Thoracic aorta (tissue), 2 donors: Measurements from ENCODE around the gene ELAVL4. TPM values are rescaled to one million over a fixed set of nuclear protein-coding genes. Genes with fewer than 3 reads are reported as not detected.
"Not testable (repeated sequence)": the region's sequence is repeated elsewhere in the genome, so short reads cannot be mapped to it uniquely, and the experiment has no call there.

Source experiments
- ATAC-seq: fragments of 150-250 bp; one replicate; pipeline ENCODE4 v1.8.0; 2017; ENCODE audit warnings: low read depth; ENCODE audit not compliant: insufficient number of reproducible peaks, low FRiP score
- DNase-seq: peaks from one replicate; pipeline ENCODE4 v3.0.0-alpha.2; 2020; ENCODE audit warnings: low spot score
- H3K27ac ChIP-seq, 2 donors: fragments of 200-600 bp; sonication (generic); 1 replicate in 1 of 2; 2 replicates in 1 of 2; pipeline ENCODE4 v1.5.1; 2016; ENCODE audit warnings: mild to moderate bottlenecking in 2 of 2, moderate library complexity in 2 of 2
- H3K27me3 ChIP-seq: fragments of 200-600 bp; sonication (generic); replicated peaks from 2 replicates; pipeline ENCODE4 v1.6.0; 2016; ENCODE audit warnings: mild to moderate bottlenecking; ENCODE audit not compliant: insufficient read depth
- H3K36me3 ChIP-seq: fragments of 200-600 bp; sonication (generic); one replicate; pipeline ENCODE4 v1.5.1; 2016
- H3K4me1 ChIP-seq, 2 donors: fragments of 200-600 bp; sonication (generic); 1 replicate in 1 of 2; 2 replicates in 1 of 2; pipeline versions ENCODE4 v1.5.1 to v1.6.0; 2016; ENCODE audit warnings: low read depth in 2 of 2, mild to moderate bottlenecking in 1 of 2; ENCODE audit not compliant: control insufficient read depth in 1 of 2
- H3K4me3 ChIP-seq: fragments of 200-600 bp; sonication (generic); 2 replicates; pipeline ENCODE4 v1.5.1; 2016; ENCODE audit warnings: mild to moderate bottlenecking
- H3K9me3 ChIP-seq: fragments of 200-600 bp; sonication (generic); 2 replicates; pipeline ENCODE4 v1.5.1; 2016
- total RNA-seq, 2 donors: library from RNA; depleted of rRNA; stranded (reverse); fragments of >200 nt; gene quantifications; one replicate each; pipeline versions ENCODE4 v1.1.0 to v1.2.3, GENCODE V29; 2016
- TF ChIP-seq, protein P1 (sequence below): fragments of 200-600 bp; sonication (generic); IDR thresholded peaks from one replicate; pipeline ENCODE4 v1.5.1; 2019; ENCODE audit warnings: antibody characterized with exemption

The ELAVL4 gene
- total RNA-seq, 2 donors from 2014 or later, result 0.42 TPM; not detected in 1

DNA sequence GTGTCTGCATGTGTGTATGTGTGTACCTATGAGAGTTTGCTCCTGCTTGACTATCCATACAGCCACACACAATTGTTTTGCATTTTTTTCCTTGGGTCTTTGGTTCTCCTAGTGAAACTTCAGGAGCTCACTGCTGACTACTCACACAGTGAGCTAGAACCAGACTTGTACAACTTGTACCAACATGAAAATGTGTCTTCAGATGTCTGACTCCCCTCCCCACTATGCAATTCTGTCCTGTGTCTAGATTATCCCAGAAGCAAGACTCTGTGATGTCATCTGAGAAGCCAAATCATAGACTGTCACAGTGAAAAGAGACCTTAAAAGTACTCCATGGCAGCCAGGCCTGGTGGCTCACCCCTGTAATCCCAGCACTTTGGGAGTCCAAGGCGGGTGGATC is 49.7 kb downstream of the ELAVL4 start:
- TF ChIP-seq, protein P1, sequence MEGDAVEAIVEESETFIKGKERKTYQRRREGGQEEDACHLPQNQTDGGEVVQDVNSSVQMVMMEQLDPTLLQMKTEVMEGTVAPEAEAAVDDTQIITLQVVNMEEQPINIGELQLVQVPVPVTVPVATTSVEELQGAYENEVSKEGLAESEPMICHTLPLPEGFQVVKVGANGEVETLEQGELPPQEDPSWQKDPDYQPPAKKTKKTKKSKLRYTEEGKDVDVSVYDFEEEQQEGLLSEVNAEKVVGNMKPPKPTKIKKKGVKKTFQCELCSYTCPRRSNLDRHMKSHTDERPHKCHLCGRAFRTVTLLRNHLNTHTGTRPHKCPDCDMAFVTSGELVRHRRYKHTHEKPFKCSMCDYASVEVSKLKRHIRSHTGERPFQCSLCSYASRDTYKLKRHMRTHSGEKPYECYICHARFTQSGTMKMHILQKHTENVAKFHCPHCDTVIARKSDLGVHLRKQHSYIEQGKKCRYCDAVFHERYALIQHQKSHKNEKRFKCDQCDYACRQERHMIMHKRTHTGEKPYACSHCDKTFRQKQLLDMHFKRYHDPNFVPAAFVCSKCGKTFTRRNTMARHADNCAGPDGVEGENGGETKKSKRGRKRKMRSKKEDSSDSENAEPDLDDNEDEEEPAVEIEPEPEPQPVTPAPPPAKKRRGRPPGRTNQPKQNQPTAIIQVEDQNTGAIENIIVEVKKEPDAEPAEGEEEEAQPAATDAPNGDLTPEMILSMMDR, result no peak
- Histone ChIP-seq H3K27ac (no peak overlapping the region), H3K27me3 (no peaks in the 10 kb centered on the region), H3K4me1 (no peaks in the 10 kb centered on the region), H3K9me3 (no peaks in the 10 kb centered on the region), H3K36me3 (no peaks in the 10 kb centered on the region), H3K4me3 (no peak overlapping the region)
- no peak for ATAC-seq
- no peak for DNase-seq

DNA sequence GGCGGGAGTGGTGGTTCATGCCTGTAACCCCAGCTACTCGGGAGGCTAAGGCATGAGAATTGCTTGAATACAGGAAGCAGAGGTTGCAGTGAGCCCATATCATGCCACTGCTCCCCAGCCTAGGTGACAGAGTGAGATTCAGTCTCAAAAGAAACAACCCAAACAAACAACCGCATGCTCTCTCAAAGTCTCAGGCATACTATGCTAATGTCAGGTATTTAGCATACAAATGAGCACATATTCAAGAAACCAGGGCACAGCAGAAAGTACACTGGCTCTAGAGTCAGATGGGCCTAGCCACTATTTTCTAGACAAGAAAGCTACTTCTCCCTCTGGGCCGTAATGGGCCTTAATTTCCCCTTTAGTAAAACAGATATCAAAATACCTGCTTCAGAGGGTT is 55.0 kb downstream of the ELAVL4 start:
- Histone ChIP-seq H3K4me1 (no peaks in the 10 kb centered on the region), H3K36me3 (no peaks in the 10 kb centered on the region), H3K9me3 (no peaks in the 10 kb centered on the region), H3K4me3 (no peak overlapping the region), H3K27me3 (no peaks in the 10 kb centered on the region), H3K27ac (no peak overlapping the region)
- DNase-seq (no peak), ATAC-seq (no peak)
- TF ChIP-seq, protein P1, result no peak

DNA sequence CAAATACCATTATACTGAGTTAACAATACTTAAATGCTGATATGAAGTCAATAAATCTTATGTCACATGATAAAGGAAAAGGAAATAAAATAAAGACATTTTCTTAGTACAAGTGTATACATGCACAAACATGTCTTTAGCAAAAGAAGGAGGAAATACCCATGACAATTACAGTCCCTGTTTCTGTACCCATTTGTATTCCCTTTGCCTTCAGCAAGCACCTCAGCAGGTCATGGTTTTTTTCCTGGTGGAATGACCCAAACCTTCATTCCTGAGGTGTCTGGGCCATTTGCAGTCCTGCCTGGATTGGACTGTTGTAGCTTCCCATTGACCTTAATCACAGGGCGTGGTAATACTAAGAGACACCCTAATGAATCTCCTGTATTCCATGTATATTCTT is 57.6 kb downstream of the ELAVL4 start:
- H3K27ac ChIP-seq, H3K4me1 ChIP-seq, H3K27me3 ChIP-seq, H3K36me3 ChIP-seq, DNase-seq, H3K4me3 ChIP-seq, ATAC-seq, H3K9me3 ChIP-seq: not testable (repeated sequence)

DNA sequence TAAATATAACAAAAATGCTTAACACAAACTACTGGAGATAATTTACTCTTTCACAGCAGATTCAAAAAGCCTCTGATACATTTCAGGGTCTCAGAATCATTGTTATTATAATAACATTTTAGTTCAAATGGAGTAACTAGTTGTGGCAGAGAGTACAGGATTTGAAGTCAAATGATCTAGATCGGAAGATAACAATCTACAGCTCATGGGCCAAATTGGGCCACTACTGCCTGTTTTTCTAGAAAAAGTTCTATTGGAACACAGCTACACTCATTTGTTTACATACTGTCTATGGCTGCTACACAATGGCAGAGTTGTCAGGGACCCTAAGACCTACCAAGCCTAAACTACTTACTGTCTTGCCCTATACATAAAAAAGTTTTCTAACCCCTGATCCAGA is 63.6 kb downstream of the ELAVL4 start:
- H3K9me3 ChIP-seq, result no peaks in the 10 kb centered on the region
- H3K4me3 ChIP-seq, result no peak overlapping the region
- no peaks in the 10 kb centered on the region for H3K36me3 ChIP-seq
- H3K4me1 ChIP-seq, result no peaks in the 10 kb centered on the region
- ATAC-seq, result no peak
- H3K27ac ChIP-seq, result no peak overlapping the region
- H3K27me3 ChIP-seq, result no peaks in the 10 kb centered on the region
- TF ChIP-seq, protein P1, result no peak
- DNase-seq, result no peak

DNA sequence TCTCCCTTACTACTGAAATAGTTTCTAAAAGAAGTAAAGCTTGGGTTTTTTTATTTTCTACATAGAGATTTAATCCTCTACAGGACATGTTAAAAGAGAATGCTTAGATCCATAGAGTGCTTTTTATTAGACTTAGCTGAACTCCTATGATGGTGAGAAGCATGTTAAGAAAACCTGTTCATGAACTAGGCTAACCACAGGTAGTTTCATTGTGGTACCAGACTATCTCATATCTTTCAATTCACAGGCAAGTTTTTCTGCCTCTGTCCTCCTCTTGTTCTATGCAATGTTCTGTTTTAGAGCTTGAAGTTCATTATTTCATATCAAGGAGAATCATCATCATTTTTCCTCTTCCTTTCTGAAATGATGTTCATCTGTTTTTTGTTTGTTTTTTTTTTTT is 65.4 kb downstream of the ELAVL4 start:
- Histone ChIP-seq H3K36me3 (no peaks in the 10 kb centered on the region), H3K27me3 (no peaks in the 10 kb centered on the region), H3K27ac (no peak overlapping the region), H3K4me3 (no peak overlapping the region), H3K9me3 (no peaks in the 10 kb centered on the region), H3K4me1 (no peaks in the 10 kb centered on the region)
- TF ChIP-seq, protein P1, result no peak
- ATAC-seq (no peak), DNase-seq (no peak)
